Measurements from ENCODE around the gene PPP2R5C. TPM values are rescaled to one million over a fixed set of nuclear protein-coding genes. Genes with fewer than 3 reads are reported as not detected.

PPP2R5C gene
- total RNA-seq, 1 donor from 2014 or later, result 125 TPM

DNA sequence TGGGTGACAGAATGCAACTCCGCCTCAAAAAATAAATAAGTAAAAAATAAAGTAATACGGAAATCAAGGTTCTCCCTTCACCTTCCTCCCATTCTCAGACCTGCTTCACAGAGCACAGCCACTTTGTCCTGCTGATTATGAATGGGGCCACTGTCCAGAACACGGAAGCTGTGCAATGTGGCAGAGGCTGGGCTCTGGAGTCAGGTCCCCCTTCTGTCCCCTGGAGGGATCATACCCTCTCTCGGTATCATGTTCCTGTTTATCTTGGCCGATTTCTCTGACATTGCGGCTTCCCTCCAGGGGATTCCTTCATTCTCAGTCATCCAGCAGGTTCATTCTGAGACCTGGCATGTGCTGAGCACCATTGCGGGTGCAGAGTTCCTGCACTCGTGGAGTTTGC, 11.3 kb downstream of the PPP2R5C start:
- DNase-seq (ENCODE audit: low spot score in 2 of 2, unreplicated experiment in 2 of 2), result no peak
- TF ChIP-seq, protein P1, sequence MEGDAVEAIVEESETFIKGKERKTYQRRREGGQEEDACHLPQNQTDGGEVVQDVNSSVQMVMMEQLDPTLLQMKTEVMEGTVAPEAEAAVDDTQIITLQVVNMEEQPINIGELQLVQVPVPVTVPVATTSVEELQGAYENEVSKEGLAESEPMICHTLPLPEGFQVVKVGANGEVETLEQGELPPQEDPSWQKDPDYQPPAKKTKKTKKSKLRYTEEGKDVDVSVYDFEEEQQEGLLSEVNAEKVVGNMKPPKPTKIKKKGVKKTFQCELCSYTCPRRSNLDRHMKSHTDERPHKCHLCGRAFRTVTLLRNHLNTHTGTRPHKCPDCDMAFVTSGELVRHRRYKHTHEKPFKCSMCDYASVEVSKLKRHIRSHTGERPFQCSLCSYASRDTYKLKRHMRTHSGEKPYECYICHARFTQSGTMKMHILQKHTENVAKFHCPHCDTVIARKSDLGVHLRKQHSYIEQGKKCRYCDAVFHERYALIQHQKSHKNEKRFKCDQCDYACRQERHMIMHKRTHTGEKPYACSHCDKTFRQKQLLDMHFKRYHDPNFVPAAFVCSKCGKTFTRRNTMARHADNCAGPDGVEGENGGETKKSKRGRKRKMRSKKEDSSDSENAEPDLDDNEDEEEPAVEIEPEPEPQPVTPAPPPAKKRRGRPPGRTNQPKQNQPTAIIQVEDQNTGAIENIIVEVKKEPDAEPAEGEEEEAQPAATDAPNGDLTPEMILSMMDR (IDR thresholded peaks at IDR 0.05; ENCODE audit: unreplicated experiment), result no peak
- no peak overlapping the region for H3K4me3 Mint-ChIP-seq
- peaks cover 3% of the 10 kb centered on the region for H3K27me3 Mint-ChIP-seq (ENCODE audit: low read depth)
- H3K27ac Mint-ChIP-seq, result no peak overlapping the region
- peaks cover 2% of the 10 kb centered on the region for H3K36me3 Mint-ChIP-seq
- H3K9me3 Mint-ChIP-seq, result no peaks in the 10 kb centered on the region
- H3K4me1 Mint-ChIP-seq, result peaks cover 3% of the 10 kb centered on the region

DNA sequence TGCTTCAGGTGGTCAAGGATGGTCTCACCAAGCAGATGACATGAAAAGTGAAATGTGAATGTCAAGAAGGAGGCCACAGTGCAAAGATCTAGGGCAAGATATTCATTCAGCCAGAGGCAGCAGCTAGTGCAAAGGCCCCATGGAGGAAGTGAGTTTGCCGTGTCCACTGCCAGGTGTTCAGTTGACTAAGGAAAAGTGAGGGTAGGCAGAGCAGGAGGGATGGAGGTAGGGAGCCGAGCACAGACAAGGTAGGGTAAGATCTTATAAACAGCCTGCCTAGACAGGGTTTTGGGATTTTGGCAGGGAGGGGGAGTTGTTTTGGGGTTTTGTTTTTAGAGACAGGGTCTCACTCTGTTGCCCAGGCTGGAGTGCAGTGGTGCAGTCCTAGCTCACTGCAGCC, 11.9 kb downstream of the PPP2R5C start:
- Mint-ChIP-seq H3K4me3 (no peak overlapping the region), H3K27ac (no peak overlapping the region), H3K9me3 (no peaks in the 10 kb centered on the region), H3K36me3 (peaks cover 2% of the 10 kb centered on the region), H3K4me1 (peaks cover 3% of the 10 kb centered on the region), H3K27me3 (ENCODE audit: low read depth) (peaks cover 9% of the 10 kb centered on the region)
- TF ChIP-seq, protein P1 (IDR thresholded peaks at IDR 0.05; ENCODE audit: unreplicated experiment), result no peak
- no peak for DNase-seq (ENCODE audit: low spot score in 2 of 2, unreplicated experiment in 2 of 2)

DNA sequence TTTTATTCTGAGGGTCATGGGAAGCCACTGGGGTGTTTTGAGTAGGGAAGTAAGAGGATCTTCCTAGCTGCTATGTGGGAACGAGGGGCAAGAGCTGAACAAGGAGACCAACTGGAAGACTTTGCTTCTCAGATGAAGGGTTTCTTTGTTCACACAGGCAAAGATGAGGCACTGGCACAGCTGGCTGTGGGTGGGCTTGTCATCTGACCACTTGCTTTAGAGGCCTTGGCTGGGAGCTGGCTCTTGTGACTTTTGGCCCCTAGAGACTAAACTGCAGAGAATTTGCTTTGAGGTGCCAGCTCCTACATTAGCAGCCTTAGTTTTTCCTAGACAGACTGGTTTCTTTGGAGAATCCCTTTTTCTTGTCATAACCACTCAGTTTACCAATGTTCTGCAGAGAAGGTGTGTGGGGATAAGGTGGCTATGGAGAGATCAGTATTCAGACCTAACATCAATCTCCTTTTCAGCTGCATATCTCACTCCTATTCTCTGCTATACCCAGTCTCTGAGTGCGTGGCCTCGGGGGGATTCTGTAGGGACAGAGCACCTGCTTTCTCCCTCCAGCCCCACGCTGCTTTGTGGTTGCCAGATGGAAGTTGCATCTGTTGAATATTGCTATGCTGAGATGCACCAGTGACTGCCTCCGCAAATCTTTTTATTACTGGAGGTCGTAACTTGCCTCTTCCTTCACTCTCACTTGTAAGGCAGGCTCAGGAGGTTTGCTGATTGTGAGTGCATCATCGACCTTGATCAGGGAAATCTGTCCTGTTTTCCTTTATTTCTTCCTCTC, 12.7 kb downstream of the PPP2R5C start:
- H3K9me3 Mint-ChIP-seq, result no peaks in the 10 kb centered on the region
- H3K4me3 Mint-ChIP-seq, result no peak overlapping the region
- H3K27ac Mint-ChIP-seq, result no peak overlapping the region
- DNase-seq (ENCODE audit: low spot score in 2 of 2, unreplicated experiment in 2 of 2), result no peak
- TF ChIP-seq, protein P1 (IDR thresholded peaks at IDR 0.05; ENCODE audit: unreplicated experiment), result no peak
- peaks cover 3% of the 10 kb centered on the region for H3K4me1 Mint-ChIP-seq
- H3K36me3 Mint-ChIP-seq, result peaks cover 2% of the 10 kb centered on the region
- H3K27me3 Mint-ChIP-seq (ENCODE audit: low read depth), result peaks cover 17% of the 10 kb centered on the region

DNA sequence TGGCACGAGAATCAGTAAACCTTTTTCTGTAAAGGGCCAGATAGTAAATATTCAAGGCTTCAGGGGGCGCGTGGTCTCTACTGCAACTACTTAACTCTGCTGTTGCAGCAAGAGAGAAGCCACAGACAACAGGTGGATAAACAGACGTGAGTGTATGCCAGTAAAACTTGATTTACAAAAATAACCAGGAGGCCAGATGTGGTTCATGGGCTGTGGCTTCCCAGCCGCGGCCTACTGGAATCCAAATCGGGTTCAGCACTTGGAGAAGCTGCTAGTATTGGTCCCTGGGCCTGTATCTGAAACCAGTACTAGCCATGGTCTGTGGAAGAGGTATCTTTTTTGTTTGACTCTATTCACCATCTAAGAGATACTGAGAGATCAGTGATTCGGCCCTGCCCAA, 13.3 kb downstream of the PPP2R5C start:
- Mint-ChIP-seq H3K4me1 (peaks cover 3% of the 10 kb centered on the region), H3K4me3 (no peak overlapping the region), H3K9me3 (no peaks in the 10 kb centered on the region), H3K27ac (no peak overlapping the region), H3K27me3 (ENCODE audit: low read depth) (peaks cover 23% of the 10 kb centered on the region), H3K36me3 (peaks cover 2% of the 10 kb centered on the region)
- no peak for DNase-seq (ENCODE audit: low spot score in 2 of 2, unreplicated experiment in 2 of 2)
- TF ChIP-seq, protein P1 (IDR thresholded peaks at IDR 0.05; ENCODE audit: unreplicated experiment), result no peak

DNA sequence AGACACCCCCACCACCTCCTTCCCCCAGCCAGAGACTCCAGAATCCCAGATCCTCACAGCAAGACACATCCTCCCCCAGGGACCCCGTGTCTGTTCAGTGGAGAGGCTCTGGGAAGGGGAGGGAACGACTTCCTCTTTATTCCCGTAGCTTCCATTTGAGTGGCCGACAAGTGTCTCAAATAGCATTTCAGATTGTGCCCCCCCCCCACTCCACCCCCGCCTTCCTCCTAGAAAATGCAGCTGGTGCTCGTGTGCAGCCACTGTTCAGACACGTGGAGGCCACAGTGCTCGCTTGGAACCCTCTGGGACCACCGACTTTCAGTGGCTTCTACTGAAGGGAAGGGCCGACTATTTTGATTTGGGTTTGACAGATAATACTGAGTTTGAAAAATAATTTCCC, 14.3 kb downstream of the PPP2R5C start:
- Mint-ChIP-seq H3K9me3 (no peaks in the 10 kb centered on the region), H3K27me3 (ENCODE audit: low read depth) (peaks cover 34% of the 10 kb centered on the region), H3K4me1 (peaks cover 7% of the 10 kb centered on the region), H3K4me3 (no peak overlapping the region), H3K36me3 (peaks cover 2% of the 10 kb centered on the region), H3K27ac (no peak overlapping the region)
- DNase-seq (ENCODE audit: low spot score in 2 of 2, unreplicated experiment in 2 of 2), result no peak
- TF ChIP-seq, protein P1 (IDR thresholded peaks at IDR 0.05; ENCODE audit: unreplicated experiment), result no peak
